Stimulated activated CD8-positive, alpha-beta memory T cell treated with anti-CD3 and anti-CD28 coated beads, Interleukin-15, amount 100 ng/mL, for 1 hour (primary cell): ENCODE measurements around the gene ATP1A3.

Experiments used
- DNase-seq: peaks from one replicate; pipeline ENCODE4 v3.0.0-alpha.2; 2020; ENCODE audit warnings: low read depth

The ATP1A3 gene

DNA sequence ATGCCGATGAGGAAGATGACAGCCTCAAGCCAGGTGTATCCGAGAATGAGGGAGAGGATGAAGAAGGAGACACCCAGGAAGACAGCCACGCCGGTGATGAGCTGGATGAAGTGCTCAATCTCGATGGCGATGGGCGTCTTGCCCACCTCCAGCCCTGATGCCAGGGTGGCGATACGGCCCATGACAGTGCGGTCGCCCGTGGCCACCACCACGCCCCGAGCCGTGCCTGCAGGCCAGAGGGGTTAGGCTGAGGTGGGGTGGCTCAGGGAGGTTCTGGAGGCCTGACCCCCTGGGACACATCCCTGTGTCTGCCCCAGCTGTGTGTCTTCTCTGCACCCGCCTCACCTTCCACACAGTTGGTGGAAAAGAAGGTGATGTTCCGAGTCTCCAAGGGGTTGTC is 9.1 kb downstream of the ATP1A3 start:
- no peak for DNase-seq

DNA sequence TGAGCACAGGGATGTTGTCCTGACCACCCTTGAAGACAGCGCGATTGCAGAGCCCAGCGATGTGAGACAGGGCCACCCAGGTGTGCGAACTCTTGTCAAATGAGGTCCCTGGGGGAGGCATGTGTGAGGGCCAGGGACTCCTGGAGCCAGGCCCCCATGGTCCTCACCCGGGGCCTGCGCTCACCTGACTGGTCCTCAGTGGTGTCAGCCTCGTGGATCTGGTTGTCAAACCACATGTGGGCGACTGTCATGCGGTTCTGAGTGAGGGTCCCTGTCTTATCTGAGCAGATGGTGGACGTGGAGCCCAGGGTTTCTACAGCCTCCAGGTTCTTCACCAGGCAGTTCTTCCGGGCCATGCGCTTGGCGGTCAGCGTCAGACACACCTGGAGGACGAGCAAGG is 12.3 kb downstream of the ATP1A3 start:
- DNase-seq = no peak

- DNase-seq = no peak
These were observed 15.6 kb downstream of the ATP1A3 start for GRCh38 chr19:41978470-41978869.

DNA sequence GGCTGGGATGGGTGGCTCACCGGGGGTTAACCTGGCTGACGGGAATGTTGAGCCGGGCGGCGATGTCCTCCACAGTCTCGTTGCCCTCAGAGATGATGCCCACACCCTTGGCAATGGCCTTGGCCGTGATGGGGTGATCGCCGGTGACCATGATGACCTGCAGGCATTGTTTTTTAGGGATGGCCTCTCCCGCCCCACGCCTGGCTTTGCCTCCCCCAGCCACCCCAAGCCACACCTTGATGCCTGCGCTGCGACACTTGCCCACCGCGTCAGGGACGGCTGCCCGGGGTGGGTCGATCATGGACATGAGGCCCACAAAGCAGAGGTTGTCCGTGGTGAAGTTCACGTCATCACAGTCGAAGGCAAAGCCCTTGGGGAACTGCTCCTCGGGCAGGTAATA is 16.1 kb downstream of the ATP1A3 start:
- DNase-seq = no peak

DNA sequence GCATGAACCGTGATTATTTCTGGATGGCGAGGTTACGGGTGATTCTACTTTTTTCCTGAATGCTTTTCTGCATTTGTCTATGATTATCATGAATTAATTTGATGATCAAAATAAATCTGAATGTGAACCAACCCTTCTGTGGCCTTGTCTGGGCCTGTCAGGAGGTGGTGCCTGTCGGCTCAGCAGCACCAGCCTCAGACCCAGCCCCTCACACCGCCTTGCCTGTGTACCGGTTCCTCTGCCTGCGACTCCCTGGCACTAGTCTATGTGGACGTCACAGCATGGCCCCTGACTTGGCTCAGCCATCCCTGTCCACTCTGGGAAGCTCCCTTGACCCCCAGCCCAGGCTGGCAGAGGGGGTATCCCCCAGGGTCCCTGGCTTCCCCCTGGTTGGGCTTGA is 19.4 kb downstream of the ATP1A3 start:
- no peak for DNase-seq

DNA sequence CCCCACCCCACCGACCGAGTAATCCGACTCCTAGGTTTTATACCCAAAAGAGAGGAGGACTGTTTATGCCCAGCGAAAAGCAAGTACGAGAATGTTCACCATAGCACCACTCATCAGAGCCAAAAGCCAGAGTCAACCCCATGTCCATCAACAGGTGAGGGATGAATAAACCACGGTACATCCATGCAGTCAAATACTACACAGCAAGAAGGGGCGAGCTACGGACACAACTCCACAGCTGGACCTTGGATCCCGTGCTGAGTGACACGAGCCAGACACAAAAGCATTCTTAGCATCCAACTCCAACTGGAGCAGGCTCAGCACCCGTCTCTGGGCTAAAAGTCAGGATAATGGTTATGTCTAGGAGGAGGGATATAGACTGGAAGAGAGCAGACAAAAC is 22.7 kb downstream of the ATP1A3 start:
- no peak for DNase-seq

DNA sequence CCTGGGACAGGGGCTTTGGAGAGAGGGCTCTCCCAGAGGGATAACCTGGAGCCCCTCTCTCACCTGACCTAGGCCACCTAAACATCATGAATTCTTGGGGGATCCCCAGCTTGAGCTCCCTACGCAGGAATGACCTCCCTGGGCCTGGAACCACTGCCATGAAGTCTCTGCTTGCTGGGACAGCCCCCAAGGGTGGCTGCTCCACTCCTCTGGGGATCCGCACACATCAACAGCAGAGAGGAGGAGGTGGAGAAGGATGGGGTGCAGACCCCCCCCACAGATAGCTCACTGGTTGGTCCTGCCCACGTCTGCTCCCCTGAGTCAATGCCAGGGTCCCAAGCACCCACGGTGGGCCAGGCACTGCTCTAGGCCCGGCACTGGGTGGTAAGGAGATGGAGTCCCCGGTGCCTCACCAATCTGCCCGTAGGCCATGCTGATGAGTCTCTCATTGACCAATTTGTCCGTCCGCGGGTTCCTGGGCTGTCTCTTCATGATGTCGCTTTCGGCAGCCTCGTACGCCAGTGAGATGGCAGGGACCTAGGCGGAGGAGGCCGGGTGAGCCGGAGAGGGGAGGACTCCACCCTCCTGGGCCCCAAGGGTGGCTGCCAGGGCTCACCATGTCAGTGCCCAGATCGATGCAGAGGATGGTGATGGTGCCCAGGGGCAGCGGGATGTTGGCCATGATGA is 24.1 kb downstream of the ATP1A3 start:
- DNase-seq = no peak

DNA sequence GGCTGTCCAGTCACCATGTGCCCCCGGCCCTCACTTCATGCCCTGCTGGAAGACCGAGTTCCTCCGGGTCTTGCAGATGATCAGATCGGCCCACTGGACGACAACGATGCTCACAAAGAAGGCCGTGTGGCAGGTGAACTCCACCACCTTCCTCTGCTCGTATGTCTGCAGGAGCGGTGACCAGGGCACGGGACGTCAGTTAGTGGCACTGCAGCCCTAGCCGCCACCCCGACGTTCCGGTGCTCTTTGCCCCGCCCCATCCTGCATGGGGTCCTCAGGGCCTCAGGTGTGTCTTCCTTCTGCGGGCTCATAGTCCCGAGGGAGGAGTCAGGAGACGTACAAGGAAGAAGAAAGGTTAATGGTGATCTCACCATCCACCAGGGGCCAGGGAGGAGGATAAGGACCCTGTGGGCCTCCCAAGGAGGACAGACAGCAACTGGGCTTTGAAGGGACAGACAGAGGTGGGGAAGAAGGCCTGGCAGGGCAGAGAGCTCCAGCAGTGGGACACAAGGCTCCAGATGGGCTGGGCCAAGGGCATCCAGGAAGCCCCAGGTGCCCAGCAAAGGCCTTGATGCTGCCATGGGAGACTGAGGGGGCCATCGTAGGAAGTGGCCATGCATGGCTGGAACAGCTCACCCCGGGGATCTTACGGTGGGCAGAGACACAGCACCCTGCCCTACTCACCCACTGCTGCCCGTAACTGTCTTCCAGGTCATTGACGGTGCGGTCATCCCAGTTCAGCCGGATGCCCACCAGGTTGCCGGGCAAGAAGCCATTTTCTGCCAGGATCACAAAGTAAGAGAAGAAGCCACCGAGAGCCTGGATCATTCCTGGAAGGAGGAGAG is 25.1 kb downstream of the ATP1A3 start:
- no peak for DNase-seq

- no peak for DNase-seq
These were observed 26.8 kb downstream of the ATP1A3 start for GRCh38 chr19:41967054-41967783.

GRCh38 chr19:41965106-41965505 is 28.9 kb downstream of the ATP1A3 start:
- DNase-seq = no peak

DNA sequence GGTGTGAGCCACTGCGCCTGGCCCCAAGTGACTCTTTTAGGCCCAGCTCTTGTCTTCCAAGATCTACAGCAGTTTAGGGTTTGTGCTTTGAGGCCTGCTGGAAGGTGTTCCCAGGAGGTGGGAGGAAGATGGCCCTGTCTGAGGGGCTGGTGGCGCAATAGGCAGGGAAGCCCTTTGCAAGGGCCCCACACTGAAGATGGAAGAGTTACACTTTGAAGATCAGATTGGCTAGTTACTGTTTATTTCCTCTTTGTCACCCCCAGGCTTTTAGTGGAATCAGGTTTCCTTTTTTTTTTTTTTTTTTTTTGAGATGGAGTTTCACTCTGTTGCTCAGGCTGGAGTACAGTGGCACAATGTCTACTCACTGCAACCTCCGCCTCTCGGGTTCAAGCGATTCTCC is 33.1 kb downstream of the ATP1A3 start:
- DNase-seq = no peak

DNA sequence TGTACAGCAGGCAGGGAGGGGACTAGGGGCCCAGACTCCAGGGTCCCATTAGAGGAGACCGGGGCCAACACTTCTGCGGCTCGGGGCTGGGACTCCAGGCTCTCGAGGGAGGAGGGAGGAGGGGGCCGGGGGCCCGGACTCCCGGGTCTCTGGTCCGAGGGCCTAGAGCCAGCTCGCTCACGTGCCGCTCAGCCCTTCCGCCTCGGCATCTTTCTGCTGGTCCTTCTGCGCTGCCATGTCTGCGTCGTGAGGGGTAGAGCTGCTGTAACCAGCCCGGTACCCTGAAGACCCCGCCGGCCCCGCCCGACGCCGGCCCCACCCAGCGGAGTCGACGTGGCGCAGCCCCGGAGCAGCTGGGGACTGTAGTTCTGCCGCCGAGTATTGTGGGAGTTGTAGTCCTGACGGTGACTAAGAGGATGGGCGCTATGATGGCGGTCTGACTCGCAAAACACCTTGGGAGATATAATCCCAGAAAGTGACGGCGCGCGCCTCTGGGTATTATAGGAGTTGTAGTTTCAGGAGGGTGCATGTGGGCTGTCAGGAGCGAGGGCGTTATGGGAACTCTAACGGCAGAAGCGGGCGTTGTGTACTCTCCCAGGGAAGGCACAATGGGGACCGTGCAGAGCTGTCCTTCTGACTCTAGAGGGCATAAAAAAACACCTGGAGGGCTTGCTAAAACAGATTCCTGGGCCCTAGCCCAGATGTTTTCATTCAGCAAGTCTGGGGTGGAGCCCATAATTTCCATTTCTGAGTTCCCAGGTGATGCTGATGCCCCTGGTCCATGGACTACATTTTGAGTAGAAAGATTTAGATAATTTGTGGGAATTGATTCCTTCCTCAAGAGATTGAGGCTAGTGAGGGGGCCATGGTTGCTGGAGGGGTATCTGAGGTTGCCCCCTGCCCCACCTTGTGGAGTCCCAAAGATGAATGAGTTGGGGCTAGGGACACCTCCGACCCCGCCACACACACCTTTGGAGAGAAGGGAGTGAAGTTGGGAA is 34.7 kb downstream of the ATP1A3 start, which contains the start of gene RABAC1:
TSS of gene RABAC1 (minus strand) at position 266 of the 998 bp plus-strand sequence. CDS start at position 237, 29 bp downstream.
- DNase-seq = peak; percentile 79

DNA sequence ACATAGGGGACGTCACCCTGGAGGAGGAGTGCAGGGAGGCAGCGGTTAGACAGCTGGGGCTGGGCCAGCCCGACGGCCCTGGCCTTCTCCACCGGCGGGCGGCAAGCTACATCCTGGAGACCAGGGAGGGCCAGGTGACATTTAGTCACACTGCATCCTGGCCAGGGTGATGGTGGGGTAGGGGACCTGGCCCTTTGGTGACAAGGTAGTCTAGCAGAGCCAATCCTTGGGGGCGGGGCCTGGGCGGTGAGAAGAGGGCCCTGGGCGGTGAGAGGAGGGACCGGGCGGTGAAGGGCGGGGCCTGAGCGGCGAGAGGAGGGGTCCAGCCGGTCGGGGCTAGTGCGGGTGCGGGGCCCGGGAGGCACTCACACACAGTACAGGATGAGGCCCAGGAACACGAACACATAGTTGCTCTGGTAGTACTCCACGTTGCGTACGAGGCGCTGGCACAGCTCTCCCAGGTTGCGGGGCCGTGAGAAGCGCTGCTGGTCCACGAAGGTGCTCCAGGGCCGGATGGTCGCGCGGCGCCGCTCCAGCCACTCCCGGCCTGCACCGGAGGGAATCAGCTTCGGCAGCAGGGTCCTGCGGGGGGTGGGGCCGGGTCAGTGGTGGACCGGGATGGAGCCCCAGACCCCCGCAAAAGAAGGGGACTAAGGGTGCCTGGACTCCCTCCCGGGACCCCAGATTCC is 35.5 kb downstream of the ATP1A3 start:
- peak; percentile 63 for DNase-seq

- no peak for DNase-seq
These were observed 36.1 kb downstream of the ATP1A3 start for GRCh38 chr19:41957838-41958366.

GRCh38 chr19:41957161-41957837 is 36.7 kb downstream of the ATP1A3 start:
- DNase-seq = no peak

- no peak for DNase-seq
These were observed 37.4 kb downstream of the ATP1A3 start for GRCh38 chr19:41956621-41957020.

DNA sequence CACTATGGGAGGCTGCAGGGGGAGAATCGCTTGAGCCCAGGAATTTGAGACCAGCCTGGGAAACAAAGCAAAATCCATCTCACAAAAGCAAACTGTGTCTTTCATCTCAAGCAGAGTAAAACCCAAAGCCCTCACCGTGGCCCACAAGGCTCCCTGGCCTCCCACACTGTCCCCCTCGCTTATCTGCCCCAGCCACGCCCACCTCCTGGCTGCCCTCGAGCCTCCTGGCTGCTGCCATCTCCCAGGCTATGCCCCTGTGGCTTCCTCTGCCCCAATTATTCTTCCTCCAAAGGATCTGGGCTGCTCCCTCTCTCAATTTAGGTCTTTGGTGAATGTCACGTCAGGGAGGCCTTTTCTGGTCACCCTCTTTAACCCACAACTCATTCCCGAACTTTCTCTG is 38.5 kb downstream of the ATP1A3 start:
- DNase-seq = no peak

DNA sequence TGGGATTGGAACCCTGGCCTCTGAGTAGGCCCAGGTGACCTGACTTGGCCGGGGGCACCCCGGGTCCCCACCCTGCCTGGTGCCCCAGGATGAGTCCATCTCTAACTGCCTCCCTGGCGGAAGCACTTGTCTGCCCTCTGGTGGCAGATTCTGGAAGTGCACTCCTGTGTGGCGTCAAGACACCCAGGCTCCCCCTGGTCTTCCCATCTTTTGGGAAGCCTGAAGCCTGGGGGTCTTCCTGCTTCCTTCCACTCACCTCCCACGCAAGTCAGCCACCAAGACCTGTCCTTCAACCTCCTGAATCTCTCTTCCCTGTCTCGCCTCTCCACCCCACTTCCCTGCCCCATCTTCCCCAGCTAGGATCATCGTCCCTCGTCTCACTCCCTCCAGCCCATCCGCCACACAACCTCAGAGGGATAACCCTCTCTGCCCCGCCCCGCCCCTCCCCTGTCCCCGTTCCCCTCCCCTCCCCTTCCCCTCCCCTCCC is 42.3 kb downstream of the ATP1A3 start:
- DNase-seq = peak; percentile 89

GRCh38 chr19:41947091-41947490 is 46.9 kb downstream of the ATP1A3 start:
- DNase-seq = no peak
